ENCODE results near the gene OR2W3.

GRCh38 chr1:247854899-247855545 is 40.4 kb upstream of the OR2W3 start:
- TF ChIP-seq ZNF529 (tag by site-specific recombination; IDR thresholded peaks at IDR 0.05; ENCODE audit: insufficient replicate concordance) (no peak), ZNF37A (tag by site-specific recombination; IDR thresholded peaks at IDR 0.05) (no peak)

All from HEK293 (cell line).